Stimulated activated CD8-positive, alpha-beta memory T cell treated with anti-CD3 and anti-CD28 coated beads, Interleukin-12 subunit alpha, Interleukin-12 subunit beta, amount 100 ng/mL, for 4 hours (primary cell): ENCODE data around the gene ANKRD40.
"Not testable (repeated sequence)": the region's sequence is repeated elsewhere in the genome, so short reads cannot be mapped to it uniquely, and the experiment has no call there.

ENCODE experiments used
- DNase-seq: peaks from one replicate; pipeline ENCODE4 v3.0.0-alpha.2; 2020; ENCODE audit warnings: low read depth

ANKRD40 gene

GRCh38 chr17:50686494-50687199 is 21.1 kb downstream of the ANKRD40 start:
- no peak for DNase-seq

GRCh38 chr17:50685691-50686493 is 21.8 kb downstream of the ANKRD40 start:
- no peak for DNase-seq

- no peak for DNase-seq
Observed at GRCh38 chr17:50685334-50685665, 22.4 kb downstream of the ANKRD40 start.

- DNase-seq = no peak
Observed at GRCh38 chr17:50684612-50685333, 22.9 kb downstream of the ANKRD40 start.

GRCh38 chr17:50684288-50684611 is 23.5 kb downstream of the ANKRD40 start:
- DNase-seq = no peak

- no peak for DNase-seq
Observed at GRCh38 chr17:50683434-50684287, 24.1 kb downstream of the ANKRD40 start.

- no peak for DNase-seq
Observed at GRCh38 chr17:50682938-50683337, 24.8 kb downstream of the ANKRD40 start.

- no peak for DNase-seq
Observed at GRCh38 chr17:50682441-50682840, 25.3 kb downstream of the ANKRD40 start.

- DNase-seq = no peak
Observed at GRCh38 chr17:50681263-50682200, 26.2 kb downstream of the ANKRD40 start.

GRCh38 chr17:50680543-50681262 is 27.0 kb downstream of the ANKRD40 start:
- not testable (repeated sequence) for DNase-seq

- DNase-seq = no peak
Observed at GRCh38 chr17:50680126-50680525, 27.6 kb downstream of the ANKRD40 start.

GRCh38 chr17:50679008-50679544 is 28.6 kb downstream of the ANKRD40 start:
- DNase-seq = no peak

GRCh38 chr17:50677851-50678375 is 29.8 kb downstream of the ANKRD40 start:
- DNase-seq = no peak

GRCh38 chr17:50676065-50676975 is 31.4 kb downstream of the ANKRD40 start:
- no peak for DNase-seq

- DNase-seq = no peak
Observed at GRCh38 chr17:50675627-50676026, 32.1 kb downstream of the ANKRD40 start.

GRCh38 chr17:50675190-50675589 is 32.5 kb downstream of the ANKRD40 start:
- DNase-seq = no peak

GRCh38 chr17:50672831-50673551 is 34.7 kb downstream of the ANKRD40 start:
- DNase-seq = no peak

- no peak for DNase-seq
Observed at GRCh38 chr17:50672071-50672470, 35.6 kb downstream of the ANKRD40 start.
